GM12878 (cell line): Measurements from ENCODE around the gene DNAJC27. TPM values are rescaled to one million over a fixed set of nuclear protein-coding genes. Genes with fewer than 3 reads are reported as not detected.

ENCODE experiments used
- BCL11A ChIP-seq: IDR thresholded peaks from 2 replicates; pipeline ENCODE4 v1.6.1; 2011; ENCODE audit warnings: low read depth, low read length
- CBX3 ChIP-seq: fragments of 200-600 bp; sonication (generic); IDR thresholded peaks from 2 replicates; pipeline ENCODE4 v1.6.1; 2016; ENCODE audit warnings: low read depth, borderline replicate concordance
- E4F1 ChIP-seq: fragments of 450-650 bp; IDR thresholded peaks from 2 replicates; pipeline ENCODE4 v1.6.1; 2018; ENCODE audit warnings: borderline replicate concordance, mild to moderate bottlenecking; ENCODE audit not compliant: partially characterized antibody
- FOS ChIP-seq: IDR thresholded peaks from 3 replicates; pipeline ENCODE4 v1.6.1; 2011; ENCODE audit warnings: borderline replicate concordance; ENCODE audit not compliant: insufficient read length; ENCODE audit errors: extremely low read depth
- HSF1 ChIP-seq: fragments of 150-350 bp; IDR thresholded peaks from 2 replicates; pipeline ENCODE4 v1.6.1; 2014; ENCODE audit warnings: mild to moderate bottlenecking, low read depth, low read length
- IRF5 ChIP-seq: fragments of 450-650 bp; IDR thresholded peaks from 2 replicates; pipeline ENCODE4 v1.6.1; 2017; ENCODE audit warnings: borderline replicate concordance
- KDM1A ChIP-seq: fragments of 200-600 bp; sonication (generic); IDR thresholded peaks from 2 replicates; pipeline ENCODE4 v1.6.1; 2016; ENCODE audit warnings: borderline replicate concordance
- NFYA ChIP-seq: IDR thresholded peaks from 2 replicates; pipeline ENCODE4 v1.6.1; 2011; ENCODE audit warnings: low read depth, mild to moderate bottlenecking, low read length, improper control_type of control experiment, borderline replicate concordance
- NR2C2 ChIP-seq: IDR thresholded peaks from 2 replicates; pipeline ENCODE4 v1.6.1; 2011; ENCODE audit warnings: borderline replicate concordance, low read depth; ENCODE audit not compliant: control insufficient read depth, insufficient read length
- PAX5 ChIP-seq: IDR thresholded peaks from 2 replicates; pipeline ENCODE4 v1.6.1; 2011; ENCODE audit warnings: low read depth, low read length, borderline replicate concordance
- PAX8 ChIP-seq: fragments of 450-650 bp; IDR thresholded peaks from 2 replicates; pipeline ENCODE4 v1.6.1; 2017; ENCODE audit warnings: mild to moderate bottlenecking, moderate library complexity
- SUPT20H ChIP-seq: IDR thresholded peaks from 2 replicates; pipeline ENCODE4 v1.6.1; 2011; ENCODE audit warnings: low read depth, mild to moderate bottlenecking, low read length, moderate library complexity, borderline replicate concordance; ENCODE audit not compliant: control insufficient read depth
- TARDBP ChIP-seq: IDR thresholded peaks from 2 replicates; pipeline ENCODE4 v1.6.1; 2016; ENCODE audit warnings: borderline replicate concordance
- ZBTB11 ChIP-seq: fragments of 450-650 bp; formaldehyde crosslinking; IDR thresholded peaks from 2 replicates; pipeline ENCODE4 v1.5.0; 2022; ENCODE audit warnings: mild to moderate bottlenecking, missing genetic modification characterization
- ZBTB4 ChIP-seq: fragments of 450-650 bp; formaldehyde crosslinking; IDR thresholded peaks from 2 replicates; pipeline ENCODE4 v1.4.0; 2022; ENCODE audit warnings: mild to moderate bottlenecking, moderate library complexity
- polyA plus RNA-seq, 11 experiments: library from polyadenylated mRNA; depleted of rRNA in 4 of 11; unstranded in 6 of 11; stranded (reverse) in 5 of 11; fragments of >200 nt; fragmentation: Nextera tagmentation in 4 of 11; fragmentation: Illumina TruSeq in 1 of 11; extraction: Ambion mirVana in 4 of 11; extraction: Trizol in 1 of 11; gene quantifications; 1 replicate in 1 of 11; 2 replicates in 10 of 11; pipeline versions ENCODE4 v1.2.1 to v1.2.3, GENCODE V29; 2011 to 2016; ENCODE audit warnings: inconsistent platforms in 2 of 11, missing spikeins in 2 of 11, low read depth in 1 of 11
- total RNA-seq, 4 experiments: library from RNA; depleted of rRNA in 3 of 4; stranded (reverse); fragments of >200 nt in 3 of 4; fragmentation: Illumina TruSeq in 1 of 4; extraction: Trizol in 1 of 4; gene quantifications; 2 replicates each; pipeline versions ENCODE4 v1.2.1 to v1.2.3, GENCODE V29; 2013 to 2021

The DNAJC27 gene
- total and polyA plus RNA-seq, 10 of the 15 experiments (the other 5 are each of a cell fraction or from before 2014, with no cell fraction given), result 0.95 to 9.6 (median 3.7) TPM

GRCh38 chr2:24917086-24917485, 54.7 kb downstream of the DNAJC27 start (continued):
- no peak for TF ChIP-seq BCL11A
- TF ChIP-seq E4F1, result no peak
- no peak for TF ChIP-seq NR2C2
- TF ChIP-seq CBX3, result no peak
- no peak for TF ChIP-seq TARDBP
- TF ChIP-seq SUPT20H, result no peak
- no peak for TF ChIP-seq KDM1A
- TF ChIP-seq ZBTB11 (CRISPR knock-in tag), result no peak
- TF ChIP-seq IRF5, result no peak
- no peak for TF ChIP-seq PAX5
- no peak for TF ChIP-seq FOS
- no peak for TF ChIP-seq HSF1
- TF ChIP-seq NFYA, result no peak
- TF ChIP-seq PAX8, result no peak
- TF ChIP-seq ZBTB4 (CRISPR knock-in tag), result no peak
